IPS-15b (cell line): Measurements from ENCODE around the gene OR4B1.

ENCODE experiments used
- H3K27me3 ChIP-seq: one replicate; pipeline ENCODE4 v1.6.1; 2013; ENCODE audit warnings: low read length; ENCODE audit not compliant: control insufficient read depth, insufficient read depth
- H3K36me3 ChIP-seq: one replicate; pipeline ENCODE4 v1.6.1; 2013; ENCODE audit warnings: low read length; ENCODE audit not compliant: control insufficient read depth, insufficient read depth
- H3K4me1 ChIP-seq: one replicate; pipeline ENCODE4 v1.6.1; 2013; ENCODE audit warnings: mild to moderate bottlenecking, low read length; ENCODE audit not compliant: control insufficient read depth, insufficient read depth
- H3K4me3 ChIP-seq: one replicate; pipeline ENCODE4 v1.5.1; 2013; ENCODE audit warnings: low read depth, low read length
- H3K9ac ChIP-seq: one replicate; pipeline ENCODE4 v1.6.1; 2013; ENCODE audit warnings: low read depth, mild to moderate bottlenecking, low read length
- H3K9me3 ChIP-seq: one replicate; pipeline ENCODE4 v1.6.1; 2013; ENCODE audit warnings: mild to moderate bottlenecking, low read length; ENCODE audit not compliant: control insufficient read depth, insufficient read depth

OR4B1 gene, protein sequence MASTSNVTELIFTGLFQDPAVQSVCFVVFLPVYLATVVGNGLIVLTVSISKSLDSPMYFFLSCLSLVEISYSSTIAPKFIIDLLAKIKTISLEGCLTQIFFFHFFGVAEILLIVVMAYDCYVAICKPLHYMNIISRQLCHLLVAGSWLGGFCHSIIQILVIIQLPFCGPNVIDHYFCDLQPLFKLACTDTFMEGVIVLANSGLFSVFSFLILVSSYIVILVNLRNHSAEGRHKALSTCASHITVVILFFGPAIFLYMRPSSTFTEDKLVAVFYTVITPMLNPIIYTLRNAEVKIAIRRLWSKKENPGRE

DNA sequence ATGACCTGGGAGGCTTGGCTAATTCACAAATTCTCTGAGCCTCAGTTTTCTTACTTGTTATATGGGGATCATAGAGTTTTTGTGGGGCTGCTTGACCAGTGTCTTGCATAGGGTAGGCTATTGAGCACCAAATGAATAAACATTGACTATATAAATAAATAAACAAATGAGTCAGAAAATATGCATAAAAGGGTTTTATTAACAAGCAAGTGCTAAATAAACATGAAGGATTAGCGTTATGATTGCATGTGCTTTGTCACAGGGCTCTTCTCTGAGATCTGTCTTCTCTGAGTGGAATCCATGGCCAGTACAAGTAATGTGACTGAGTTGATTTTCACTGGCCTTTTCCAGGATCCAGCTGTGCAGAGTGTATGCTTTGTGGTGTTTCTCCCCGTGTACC lies at the start of gene OR4B1:
TSS of gene OR4B1 (plus strand) at position 301 of the 400 bp plus-strand sequence. CDS start at position 301, 0 bp downstream.
- Histone ChIP-seq H3K9me3 (peaks cover 12% of the 10 kb centered on the region), H3K4me1 (no peaks in the 10 kb centered on the region), H3K36me3 (no peaks in the 10 kb centered on the region), H3K27me3 (no peaks in the 10 kb centered on the region), H3K9ac (no peak within 1 kb of the TSS), H3K4me3 (no peak within 1 kb of the TSS)

DNA sequence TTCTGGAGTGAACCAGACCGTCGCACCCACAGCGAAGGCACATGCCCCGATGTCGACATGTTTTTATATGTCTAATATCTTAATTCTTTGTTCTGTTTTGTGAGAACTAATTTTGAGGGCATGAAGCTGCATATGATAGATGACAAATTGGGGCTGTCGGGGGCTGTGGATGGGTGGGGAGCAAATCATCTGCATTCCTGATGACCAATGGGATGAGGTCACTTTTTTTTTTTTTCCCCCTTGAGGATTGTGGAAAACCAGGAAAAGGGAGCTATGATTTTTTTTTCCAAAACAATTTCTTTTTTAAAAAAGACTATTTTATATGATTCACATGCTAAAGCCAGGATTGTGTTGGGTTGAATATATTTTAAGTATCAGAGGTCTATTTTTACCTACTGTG lies 49.2 kb upstream of the OR4B1 start:
- Histone ChIP-seq H3K36me3 (peaks cover 4% of the 10 kb centered on the region), H3K27me3 (no peaks in the 10 kb centered on the region), H3K4me3 (no peak overlapping the region), H3K4me1 (no peaks in the 10 kb centered on the region), H3K9ac (no peak overlapping the region), H3K9me3 (no peaks in the 10 kb centered on the region)

DNA sequence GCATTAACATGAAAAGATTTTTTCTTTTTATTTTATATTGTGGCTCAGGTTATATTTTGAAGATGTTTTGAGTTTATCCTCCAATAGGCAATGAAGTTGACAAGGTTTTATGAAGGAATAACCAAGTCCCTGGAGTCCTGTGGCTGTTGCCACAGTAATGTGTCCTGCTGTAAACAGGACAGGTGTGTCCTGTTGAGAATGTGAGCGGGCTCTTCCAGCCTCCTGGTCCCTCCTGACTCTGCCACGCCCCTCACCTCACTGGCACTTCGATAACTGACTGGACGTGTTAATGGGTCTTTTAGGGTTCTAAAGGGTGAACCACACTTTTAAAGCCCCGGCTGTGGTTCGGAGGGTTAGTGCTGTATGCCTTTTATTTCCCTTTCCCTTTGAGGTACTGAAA lies 47.8 kb upstream of the OR4B1 start:
- H3K27me3 ChIP-seq = no peaks in the 10 kb centered on the region
- no peaks in the 10 kb centered on the region for H3K36me3 ChIP-seq
- no peak overlapping the region for H3K9ac ChIP-seq
- no peaks in the 10 kb centered on the region for H3K4me1 ChIP-seq
- no peaks in the 10 kb centered on the region for H3K9me3 ChIP-seq
- no peak overlapping the region for H3K4me3 ChIP-seq

DNA sequence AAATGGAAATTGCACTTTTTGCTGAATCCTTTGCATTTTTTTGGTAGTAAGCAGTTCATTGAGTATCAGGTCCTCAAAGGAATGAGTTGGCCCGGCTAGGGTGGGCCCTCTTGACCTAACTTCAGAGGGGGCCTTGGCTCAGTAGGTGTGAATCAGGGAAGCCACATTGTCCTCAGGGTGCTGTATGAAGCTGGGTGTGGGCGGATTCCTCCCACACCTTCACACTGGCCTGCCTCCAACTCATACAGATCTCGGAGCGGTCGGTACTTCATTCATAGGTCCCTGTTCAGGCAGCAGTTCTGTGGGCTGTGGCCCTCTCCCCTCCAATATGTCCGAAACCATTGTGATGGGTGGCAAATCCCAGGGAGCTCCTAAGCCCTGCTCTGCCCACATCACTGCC lies 47.4 kb upstream of the OR4B1 start:
- Histone ChIP-seq H3K4me3 (no peak overlapping the region), H3K36me3 (no peaks in the 10 kb centered on the region), H3K9ac (no peak overlapping the region), H3K9me3 (no peaks in the 10 kb centered on the region), H3K4me1 (no peaks in the 10 kb centered on the region), H3K27me3 (no peaks in the 10 kb centered on the region)

DNA sequence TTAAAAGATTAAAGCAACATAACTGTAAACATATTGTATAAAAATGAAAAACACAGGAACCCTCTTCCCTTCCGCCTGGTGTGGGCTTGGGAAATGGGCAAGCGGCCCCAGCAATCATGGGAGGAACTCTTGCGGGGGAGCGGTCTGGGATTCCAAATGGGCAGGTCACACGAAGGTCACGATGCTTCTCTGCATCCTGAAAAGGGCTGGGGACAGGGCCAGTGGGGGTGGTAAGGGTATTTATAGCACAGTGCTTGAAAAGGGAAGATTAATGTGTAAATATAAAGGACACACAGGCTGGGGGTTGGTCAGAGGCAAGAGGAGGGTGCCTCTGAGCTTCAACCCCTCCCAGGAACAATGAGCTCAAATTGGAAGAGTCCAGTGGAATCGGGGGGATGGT lies 46.9 kb upstream of the OR4B1 start:
- H3K27me3 ChIP-seq = no peaks in the 10 kb centered on the region
- no peaks in the 10 kb centered on the region for H3K9me3 ChIP-seq
- H3K4me3 ChIP-seq = no peak overlapping the region
- no peaks in the 10 kb centered on the region for H3K36me3 ChIP-seq
- no peaks in the 10 kb centered on the region for H3K4me1 ChIP-seq
- no peak overlapping the region for H3K9ac ChIP-seq

DNA sequence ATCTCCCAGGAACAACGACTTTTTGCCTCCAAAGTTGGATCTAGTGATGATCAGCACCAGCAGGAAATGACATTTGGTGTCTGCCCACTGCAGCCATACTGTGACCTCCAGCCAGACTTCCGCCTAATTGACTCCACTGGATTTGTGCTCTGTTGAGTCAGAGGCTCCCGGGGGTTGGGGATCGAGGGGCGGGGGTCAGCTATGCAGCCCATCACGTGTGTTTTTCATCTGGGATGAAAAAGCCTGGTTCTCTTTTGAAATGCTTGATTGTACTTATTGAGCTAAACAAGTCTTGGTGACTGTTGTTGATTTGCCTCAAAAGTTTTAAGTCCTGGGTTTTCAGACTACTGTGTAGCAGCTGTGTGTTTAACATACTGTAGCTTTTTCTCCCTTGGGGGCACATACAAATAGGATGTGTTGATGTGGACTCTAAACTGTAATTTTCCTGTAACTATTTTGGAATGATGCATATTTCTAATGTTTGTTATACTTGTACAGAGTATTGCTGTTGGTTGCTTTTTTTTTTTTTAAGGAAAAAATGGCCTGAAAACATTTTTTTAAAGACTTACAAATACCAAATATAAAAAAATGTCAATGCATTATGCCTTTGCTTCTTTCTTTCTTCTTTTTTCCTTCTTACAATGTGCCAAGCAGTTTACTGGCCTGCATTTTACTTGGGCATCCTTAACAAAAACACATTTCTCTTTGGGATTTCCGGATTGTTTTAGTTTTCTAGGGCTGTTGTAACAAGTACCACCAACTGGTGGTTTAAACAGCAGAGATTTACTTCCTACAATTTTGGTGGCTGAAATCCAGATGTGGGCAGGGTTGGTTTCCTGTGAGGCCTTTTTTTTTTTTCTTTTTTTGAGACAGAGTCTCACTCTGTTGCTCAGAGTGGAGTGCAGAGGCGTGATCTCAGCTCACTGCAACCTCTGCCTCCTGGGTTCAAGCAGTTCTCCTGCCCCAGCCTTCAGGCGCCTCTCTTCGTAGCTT lies 46.1 kb upstream of the OR4B1 start:
- Histone ChIP-seq H3K4me3 (no peak overlapping the region), H3K4me1 (no peaks in the 10 kb centered on the region), H3K36me3 (no peaks in the 10 kb centered on the region), H3K9ac (no peak overlapping the region), H3K9me3 (no peaks in the 10 kb centered on the region), H3K27me3 (no peaks in the 10 kb centered on the region)

DNA sequence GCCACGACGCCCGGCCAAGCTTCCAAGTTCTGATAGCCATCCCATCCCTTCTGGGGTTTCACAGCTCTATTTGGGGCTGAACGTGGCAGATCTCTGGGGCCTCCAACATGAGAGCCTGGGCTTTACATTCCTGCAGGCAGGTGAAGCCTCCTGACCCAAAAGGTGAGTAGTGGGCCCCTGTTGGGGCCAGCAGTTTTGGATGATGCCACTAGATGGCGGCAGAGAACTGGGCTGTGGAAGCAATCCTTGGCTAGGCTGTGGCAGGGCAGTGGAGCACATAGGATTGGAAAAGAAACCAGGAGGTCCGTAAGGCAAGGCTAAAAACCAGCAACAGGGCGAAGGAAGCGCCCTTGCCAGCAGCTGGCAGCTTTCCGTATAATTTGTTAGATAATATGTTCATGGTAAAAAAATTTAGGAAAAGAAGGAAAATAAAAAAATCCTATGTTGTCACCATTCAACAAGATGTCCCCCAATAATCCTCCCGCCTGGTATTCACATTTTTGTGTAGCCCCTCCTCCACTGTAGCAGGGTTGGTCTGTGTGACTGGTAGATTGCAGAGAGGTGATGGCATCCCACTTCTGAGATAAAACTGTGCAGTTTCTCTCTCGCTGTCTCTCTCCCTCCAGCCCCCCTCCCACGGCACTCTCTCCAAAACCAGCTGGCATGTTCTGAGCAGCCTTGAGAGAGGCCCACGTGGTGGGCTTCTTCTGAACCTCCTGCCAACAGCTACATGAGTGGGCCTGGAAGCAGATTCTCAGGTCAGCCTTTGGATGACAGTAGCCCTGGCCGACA lies 43.6 kb upstream of the OR4B1 start:
- H3K27me3 ChIP-seq = no peaks in the 10 kb centered on the region
- H3K9ac ChIP-seq = no peak overlapping the region
- H3K4me1 ChIP-seq = no peaks in the 10 kb centered on the region
- no peaks in the 10 kb centered on the region for H3K9me3 ChIP-seq
- H3K4me3 ChIP-seq = no peak overlapping the region
- H3K36me3 ChIP-seq = no peaks in the 10 kb centered on the region

DNA sequence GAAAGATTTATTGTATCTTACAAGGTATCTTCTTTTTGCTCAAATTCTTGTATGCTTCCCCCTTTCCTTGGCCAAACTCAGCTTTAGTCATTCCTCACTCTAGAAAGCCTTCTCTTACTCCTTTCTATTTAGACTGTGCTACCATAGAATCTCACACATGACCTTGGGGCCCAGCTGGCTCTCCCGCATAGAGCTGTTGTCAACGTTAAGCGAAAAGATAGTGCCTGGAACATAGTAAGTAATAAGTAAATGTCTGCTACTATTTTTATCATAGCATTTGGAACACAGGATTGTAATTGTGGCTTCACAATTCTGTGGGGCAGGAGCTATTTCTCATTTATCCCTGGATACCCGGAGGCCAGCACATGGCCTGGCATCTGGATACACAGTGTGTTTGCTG lies 38.9 kb upstream of the OR4B1 start:
- H3K9me3 ChIP-seq = no peaks in the 10 kb centered on the region
- H3K27me3 ChIP-seq = no peaks in the 10 kb centered on the region
- H3K4me3 ChIP-seq = no peak overlapping the region
- no peak overlapping the region for H3K9ac ChIP-seq
- H3K36me3 ChIP-seq = no peaks in the 10 kb centered on the region
- no peaks in the 10 kb centered on the region for H3K4me1 ChIP-seq

DNA sequence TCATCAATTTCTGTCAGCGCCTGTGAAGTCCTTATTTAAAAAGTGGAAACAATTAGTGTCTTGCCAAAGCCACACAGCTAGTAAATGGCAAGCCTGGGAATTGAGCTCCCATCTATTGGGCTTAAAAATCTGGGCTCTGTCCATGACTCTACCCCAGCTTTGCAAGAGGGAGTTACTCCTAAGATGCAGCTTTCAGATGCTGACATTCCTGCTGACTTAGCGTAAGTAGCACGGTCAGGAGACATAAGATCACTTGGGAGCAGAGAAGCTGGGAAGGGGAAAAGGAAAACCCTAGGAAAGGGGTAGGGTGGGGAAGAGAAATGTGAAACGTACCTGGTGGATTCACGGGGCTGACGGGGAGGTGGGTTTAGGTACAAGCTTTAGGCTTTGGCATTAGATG lies 36.0 kb upstream of the OR4B1 start:
- Histone ChIP-seq H3K9me3 (no peaks in the 10 kb centered on the region), H3K4me3 (no peak overlapping the region), H3K27me3 (no peaks in the 10 kb centered on the region), H3K9ac (no peak overlapping the region), H3K36me3 (no peaks in the 10 kb centered on the region), H3K4me1 (no peaks in the 10 kb centered on the region)

DNA sequence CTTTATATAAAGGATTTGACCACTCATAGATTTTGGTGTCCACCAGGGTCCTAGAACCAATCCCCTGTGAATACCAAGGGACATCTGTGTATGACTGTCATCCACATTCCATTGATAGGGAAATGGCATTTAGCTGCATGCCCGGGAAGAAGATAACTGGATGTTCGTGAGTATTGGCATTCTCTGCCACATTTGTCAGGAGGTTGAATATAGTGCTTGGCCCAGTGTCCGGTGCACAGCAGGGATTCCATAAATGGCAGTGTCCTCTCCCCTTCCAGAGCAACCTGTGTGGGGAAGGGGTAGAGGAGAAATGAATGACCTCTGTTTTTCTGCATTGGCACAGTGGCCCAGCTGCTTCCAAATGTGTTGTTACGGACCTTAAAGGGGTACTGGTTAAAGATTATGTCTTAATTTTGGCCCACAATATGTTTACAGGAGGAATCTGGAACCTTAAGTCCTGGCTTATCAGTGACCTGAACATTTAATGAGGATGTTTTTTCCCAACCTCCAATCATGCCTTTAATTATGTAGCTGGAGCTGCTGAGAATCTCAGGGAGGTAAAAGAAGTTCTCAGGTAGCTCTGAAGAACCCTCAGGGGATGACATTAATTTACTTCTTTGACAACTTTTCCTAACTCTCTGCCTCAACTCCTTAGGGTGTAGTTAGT lies 33.6 kb upstream of the OR4B1 start:
- Histone ChIP-seq H3K9ac (no peak overlapping the region), H3K27me3 (no peaks in the 10 kb centered on the region), H3K4me3 (no peak overlapping the region), H3K9me3 (no peaks in the 10 kb centered on the region), H3K4me1 (no peaks in the 10 kb centered on the region), H3K36me3 (no peaks in the 10 kb centered on the region)

DNA sequence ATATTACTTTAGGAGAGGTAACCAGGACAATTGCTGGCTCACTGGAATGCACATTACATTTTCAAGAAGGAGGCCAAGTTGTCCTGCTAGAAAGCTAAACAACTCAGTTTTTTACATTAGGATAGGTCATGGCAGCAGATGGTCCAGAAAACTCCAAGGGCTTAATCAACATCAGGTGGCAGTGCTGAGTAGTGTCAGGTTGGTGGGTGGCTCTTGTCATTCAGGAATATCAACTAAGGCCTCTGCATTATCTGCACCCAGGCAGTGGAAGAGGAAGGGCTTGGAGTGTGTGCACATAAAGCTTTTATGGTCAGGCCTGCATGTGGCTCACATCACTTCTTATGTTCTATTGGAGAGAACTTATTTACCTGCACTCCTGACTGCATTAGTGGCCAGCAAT lies 32.2 kb upstream of the OR4B1 start:
- Histone ChIP-seq H3K4me3 (no peak overlapping the region), H3K27me3 (no peaks in the 10 kb centered on the region), H3K36me3 (no peaks in the 10 kb centered on the region), H3K4me1 (no peaks in the 10 kb centered on the region), H3K9ac (no peak overlapping the region), H3K9me3 (no peaks in the 10 kb centered on the region)
